Uterus (tissue), 4 donors: ENCODE results near the gene ABCC2. TPM values are rescaled to one million over a fixed set of nuclear protein-coding genes. Genes with fewer than 3 reads are reported as not detected.
A peak's percentile ranks its signal among the peaks of the same experiment; 100 is the strongest.

Experiments
- DNase-seq, 2 donors: peaks; one replicate each; pipeline ENCODE4 v3.0.0-alpha.2; 2019 to 2020
- H3K27ac ChIP-seq, 2 donors: fragments of 200-600 bp; sonication (generic); 1 replicate in 1 of 2; 2 replicates in 1 of 2; pipeline ENCODE4 v1.5.1; 2016 to 2018
- H3K27me3 ChIP-seq, 2 donors: fragments of 200-600 bp; sonication (generic); one replicate each; pipeline ENCODE4 v1.5.1; 2018 to 2019; ENCODE audit warnings: control low read depth in 1 of 2
- H3K36me3 ChIP-seq, 2 donors: fragments of 200-600 bp; sonication (generic); one replicate each; pipeline ENCODE4 v1.5.1; 2019; ENCODE audit warnings: control low read depth in 1 of 2
- H3K4me1 ChIP-seq, 2 donors: fragments of 200-600 bp; sonication (generic); one replicate each; pipeline ENCODE4 v1.5.1; 2018 to 2019; ENCODE audit warnings: control low read depth in 1 of 2
- H3K4me3 ChIP-seq, 2 donors: fragments of 200-600 bp; sonication (generic); 1 replicate in 1 of 2; 2 replicates in 1 of 2; pipeline ENCODE4 v1.5.1; 2018 to 2019; ENCODE audit warnings: mild to moderate bottlenecking in 1 of 2
- H3K9me3 ChIP-seq, 2 donors: fragments of 200-600 bp; sonication (generic); one replicate each; pipeline ENCODE4 v1.5.1; 2019; ENCODE audit warnings: control low read depth in 1 of 2
- CTCF ChIP-seq, 4 experiments: fragments of 200-600 bp in 2 of 4; fragments of 450-650 bp in 2 of 4; sonication (generic) in 2 of 4; IDR thresholded peaks; one replicate each; pipeline ENCODE4 v1.5.1; 2016 to 2019; ENCODE audit warnings: antibody characterized with exemption in 4 of 4, mild to moderate bottlenecking in 2 of 4, moderate library complexity in 1 of 4
- POLR2A ChIP-seq, 2 donors: fragments of 450-650 bp; IDR thresholded peaks; one replicate each; pipeline ENCODE4 v1.6.1; 2016; ENCODE audit warnings: antibody characterized with exemption in 2 of 2, mild to moderate bottlenecking in 1 of 2, moderate library complexity in 1 of 2
- intact Hi-C: fragments of 100-400 bp; cut with DNase I; formaldehyde crosslinking; loops from one replicate; pipeline ENCODE4 v1.15.1; 2023; ENCODE audit warnings: low total_unique reads
- total RNA-seq, 4 donors: library from RNA; depleted of rRNA in 3 of 4; stranded (reverse); fragments of >200 nt in 3 of 4; gene quantifications; one replicate each; pipeline versions ENCODE4 v1.1.0 to v1.2.4, GENCODE V29; 2014 to 2023
- donor health status: DM: yes; HTN: yes; CAD: no.

ABCC2 gene
- total RNA-seq, 4 donors from 2014 or later, result 0.29 to 3.0 (median 1.2) TPM

DNA sequence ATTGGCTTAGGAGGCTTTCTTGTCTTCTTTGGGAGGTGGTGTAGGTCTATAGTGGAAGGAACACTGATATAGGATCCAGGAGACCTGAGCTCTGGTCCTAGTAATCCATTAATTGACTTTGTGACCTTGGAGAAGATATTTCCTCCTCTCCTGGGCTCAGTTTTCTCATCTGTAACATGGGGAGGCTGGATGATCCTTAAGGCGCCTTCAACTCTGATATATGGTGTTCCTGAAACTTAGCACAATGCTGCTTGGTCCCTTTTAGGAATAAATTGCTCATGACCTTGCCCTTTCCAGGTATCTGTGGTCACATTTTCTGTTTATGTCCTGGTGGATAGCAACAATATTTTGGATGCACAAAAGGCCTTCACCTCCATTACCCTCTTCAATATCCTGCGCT is 25.3 kb downstream of the ABCC2 start:
- H3K27me3 ChIP-seq, result no peaks in the 10 kb centered on the region
- H3K36me3 ChIP-seq, result no peaks in the 10 kb centered on the region
- no peak overlapping the region for H3K27ac ChIP-seq
- DNase-seq, result no peak
- intact Hi-C loops, result no loop called here
- no peaks in the 10 kb centered on the region for H3K4me1 ChIP-seq
- H3K4me3 ChIP-seq, result no peak overlapping the region
- no peak for TF ChIP-seq CTCF (IDR thresholded peaks at IDR 0.05)
- no peak for TF ChIP-seq POLR2A (IDR thresholded peaks at IDR 0.05)
- no peaks in the 10 kb centered on the region for H3K9me3 ChIP-seq

GRCh38 chr10:99808270-99808669 is 25.8 kb downstream of the ABCC2 start:
- TF ChIP-seq CTCF (IDR thresholded peaks at IDR 0.05) (no peak), POLR2A (IDR thresholded peaks at IDR 0.05) (no peak)
- Histone ChIP-seq H3K27me3 (no peaks in the 10 kb centered on the region), H3K4me3 (no peak overlapping the region), H3K27ac (no peak overlapping the region), H3K36me3 (no peaks in the 10 kb centered on the region), H3K4me1 (no peaks in the 10 kb centered on the region), H3K9me3 (no peaks in the 10 kb centered on the region)
- intact Hi-C loops, result no loop called here
- DNase-seq, result no peak

DNA sequence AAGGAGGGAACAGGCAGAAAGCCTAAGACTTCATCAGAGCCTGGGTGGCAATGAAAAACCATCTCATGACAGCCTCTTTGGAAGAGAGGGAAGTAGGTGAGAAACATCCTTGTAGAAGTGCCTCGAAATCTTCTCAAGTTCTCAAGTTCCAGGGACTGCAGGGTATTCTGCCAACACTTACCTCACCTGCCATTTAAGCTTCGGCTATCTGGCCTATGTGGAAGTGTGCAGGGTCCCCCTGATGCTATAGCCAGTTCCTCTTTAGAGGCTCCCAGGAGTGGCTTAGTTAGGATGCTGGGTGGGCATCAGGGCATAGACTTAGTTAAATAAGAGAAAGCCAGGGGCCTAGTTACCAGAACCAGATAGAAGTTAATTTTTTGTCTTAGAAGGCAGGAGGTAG is 27.0 kb downstream of the ABCC2 start:
- no peak for TF ChIP-seq CTCF (IDR thresholded peaks at IDR 0.05)
- intact Hi-C loops, result no loop called here
- no peaks in the 10 kb centered on the region for H3K36me3 ChIP-seq
- no peaks in the 10 kb centered on the region for H3K9me3 ChIP-seq
- DNase-seq, result no peak
- H3K27me3 ChIP-seq, result no peaks in the 10 kb centered on the region
- H3K4me1 ChIP-seq, result no peaks in the 10 kb centered on the region
- peak overlapping the region; percentile 57 to 65 for H3K27ac ChIP-seq
- no peak overlapping the region for H3K4me3 ChIP-seq

DNA sequence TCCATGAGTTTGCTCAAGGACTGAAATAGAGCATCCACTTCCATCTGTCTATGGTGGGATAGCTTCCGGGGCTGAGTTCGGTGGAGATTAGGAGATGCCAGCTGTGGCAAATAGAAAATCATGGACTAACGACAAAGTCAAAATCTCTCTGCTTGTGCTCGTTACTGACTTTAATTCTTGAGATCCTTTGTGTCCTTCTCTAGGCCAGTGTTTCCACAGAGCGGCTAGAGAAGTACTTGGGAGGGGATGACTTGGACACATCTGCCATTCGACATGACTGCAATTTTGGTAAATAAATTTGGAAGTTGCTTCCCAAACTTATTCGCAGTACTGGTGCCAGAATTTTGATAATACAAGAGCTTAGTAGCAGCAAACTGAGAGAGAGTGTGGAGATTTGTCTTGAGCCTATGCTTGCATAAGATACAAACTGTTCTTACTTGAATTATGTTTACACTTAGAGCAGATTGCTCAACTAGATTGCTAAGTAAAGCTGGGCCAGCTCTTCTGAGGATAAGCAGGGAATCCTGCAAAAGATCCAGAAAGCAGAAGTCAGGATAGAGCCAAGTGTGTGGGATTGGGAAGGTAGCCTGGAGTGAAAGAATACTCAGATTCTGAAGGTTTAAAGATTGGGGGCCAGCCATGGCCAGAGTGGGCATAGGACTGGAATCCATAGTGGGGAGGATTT is 27.6 kb downstream of the ABCC2 start:
- Histone ChIP-seq H3K27me3 (no peaks in the 10 kb centered on the region), H3K4me1 (no peaks in the 10 kb centered on the region), H3K4me3 (no peak overlapping the region), H3K9me3 (no peaks in the 10 kb centered on the region), H3K27ac (peak overlapping the region; percentile 57 to 65), H3K36me3 (no peaks in the 10 kb centered on the region)
- TF ChIP-seq CTCF (IDR thresholded peaks at IDR 0.05) (no peak), POLR2A (IDR thresholded peaks at IDR 0.05) (no peak)
- DNase-seq, result peak; percentile 22 to 45
- intact Hi-C loops, result no loop called here

GRCh38 chr10:99812177-99812576 is 29.7 kb downstream of the ABCC2 start:
- no peak for TF ChIP-seq POLR2A (IDR thresholded peaks at IDR 0.05)
- no peak for TF ChIP-seq CTCF (IDR thresholded peaks at IDR 0.05)
- H3K4me3 ChIP-seq, result no peak overlapping the region
- no peaks in the 10 kb centered on the region for H3K27me3 ChIP-seq
- intact Hi-C loops, result no loop called here
- H3K9me3 ChIP-seq, result no peaks in the 10 kb centered on the region
- DNase-seq, result no peak
- H3K27ac ChIP-seq, result no peak overlapping the region
- H3K36me3 ChIP-seq, result no peaks in the 10 kb centered on the region
- H3K4me1 ChIP-seq, result no peaks in the 10 kb centered on the region
